H1 (cell line): ENCODE data around the gene HIVEP3. TPM values are rescaled to one million over a fixed set of nuclear protein-coding genes. Genes with fewer than 3 reads are reported as not detected.

ENCODE experiments used
- TCF12 ChIP-seq: IDR thresholded peaks from 2 replicates; pipeline ENCODE4 v1.6.1; 2011; ENCODE audit warnings: low read depth, mild to moderate bottlenecking, low read length
- polyA plus RNA-seq, 7 experiments: library from polyadenylated mRNA; depleted of rRNA in 3 of 7; stranded (reverse) in 5 of 7; unstranded in 2 of 7; fragments of >200 nt in 5 of 7; fragments of 200-250 nt in 2 of 7; gene quantifications; 1 replicate in 5 of 7; 2 replicates in 1 of 7; 4 replicates in 1 of 7; pipeline versions ENCODE4 v1.2.1 to v1.2.3, GENCODE V29; 2011 to 2013; ENCODE audit warnings: missing spikeins in 2 of 7, mixed read lengths in 2 of 7
- total RNA-seq: library from RNA; stranded (reverse); fragmentation: NEBNext Ultra II Directional; extraction: Animal tissue kit (Norgen Biotek cat#: 25700); gene quantifications from 2 replicates; pipeline ENCODE4 v1.2.1, GENCODE V29; 2021
- TF ChIP-seq, protein P1 (sequence below): fragments of 300-600 bp; sonication (generic); IDR thresholded peaks from 2 replicates; pipeline ENCODE4 v1.7.1; 2012; ENCODE audit warnings: low read length, moderate library complexity, mild to moderate bottlenecking, inconsistent platforms; ENCODE audit not compliant: insufficient replicate concordance

The HIVEP3 gene
- total and polyA plus RNA-seq, 2 of the 8 experiments (the other 6 are each of a cell fraction or from before 2014, with no cell fraction given): 0.24 to 0.69 TPM

DNA sequence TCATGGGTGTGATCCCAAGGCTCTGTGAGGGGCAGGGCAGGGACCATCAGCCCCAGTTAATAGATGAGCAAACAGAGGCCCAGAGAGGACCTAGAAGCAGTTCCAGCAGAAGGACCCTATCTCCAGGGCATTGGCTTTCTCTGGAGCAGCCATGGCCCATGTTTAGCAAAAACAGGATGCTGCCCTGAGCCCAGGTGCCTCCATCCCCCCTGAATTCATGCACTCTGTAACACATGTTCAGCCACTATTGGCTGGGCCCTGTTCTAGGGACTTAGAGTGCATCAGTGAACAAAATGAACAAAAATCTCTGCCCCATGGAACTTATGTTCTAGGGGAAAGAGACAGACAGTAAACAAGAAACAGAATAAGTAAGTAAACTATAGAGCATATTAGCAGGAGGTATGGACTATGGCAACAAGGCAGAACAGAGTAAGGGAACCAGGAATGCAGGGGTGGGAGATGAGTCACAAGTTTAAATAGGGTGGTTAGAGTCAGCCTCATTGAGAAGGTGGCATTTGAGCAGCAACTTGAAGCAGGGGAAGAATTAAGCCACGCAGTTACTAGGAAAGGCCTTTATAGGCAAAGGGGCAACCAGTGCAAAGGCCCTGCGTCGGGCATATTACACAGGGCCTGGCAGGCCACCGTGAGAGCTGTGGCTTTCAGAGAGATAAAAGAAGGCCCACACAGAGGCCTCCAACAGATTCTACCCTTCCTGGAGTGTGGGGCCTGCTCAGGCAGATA lies 248.3 kb downstream of the HIVEP3 start (continued):
- no peak for TF ChIP-seq TCF12
- TF ChIP-seq, protein P1, sequence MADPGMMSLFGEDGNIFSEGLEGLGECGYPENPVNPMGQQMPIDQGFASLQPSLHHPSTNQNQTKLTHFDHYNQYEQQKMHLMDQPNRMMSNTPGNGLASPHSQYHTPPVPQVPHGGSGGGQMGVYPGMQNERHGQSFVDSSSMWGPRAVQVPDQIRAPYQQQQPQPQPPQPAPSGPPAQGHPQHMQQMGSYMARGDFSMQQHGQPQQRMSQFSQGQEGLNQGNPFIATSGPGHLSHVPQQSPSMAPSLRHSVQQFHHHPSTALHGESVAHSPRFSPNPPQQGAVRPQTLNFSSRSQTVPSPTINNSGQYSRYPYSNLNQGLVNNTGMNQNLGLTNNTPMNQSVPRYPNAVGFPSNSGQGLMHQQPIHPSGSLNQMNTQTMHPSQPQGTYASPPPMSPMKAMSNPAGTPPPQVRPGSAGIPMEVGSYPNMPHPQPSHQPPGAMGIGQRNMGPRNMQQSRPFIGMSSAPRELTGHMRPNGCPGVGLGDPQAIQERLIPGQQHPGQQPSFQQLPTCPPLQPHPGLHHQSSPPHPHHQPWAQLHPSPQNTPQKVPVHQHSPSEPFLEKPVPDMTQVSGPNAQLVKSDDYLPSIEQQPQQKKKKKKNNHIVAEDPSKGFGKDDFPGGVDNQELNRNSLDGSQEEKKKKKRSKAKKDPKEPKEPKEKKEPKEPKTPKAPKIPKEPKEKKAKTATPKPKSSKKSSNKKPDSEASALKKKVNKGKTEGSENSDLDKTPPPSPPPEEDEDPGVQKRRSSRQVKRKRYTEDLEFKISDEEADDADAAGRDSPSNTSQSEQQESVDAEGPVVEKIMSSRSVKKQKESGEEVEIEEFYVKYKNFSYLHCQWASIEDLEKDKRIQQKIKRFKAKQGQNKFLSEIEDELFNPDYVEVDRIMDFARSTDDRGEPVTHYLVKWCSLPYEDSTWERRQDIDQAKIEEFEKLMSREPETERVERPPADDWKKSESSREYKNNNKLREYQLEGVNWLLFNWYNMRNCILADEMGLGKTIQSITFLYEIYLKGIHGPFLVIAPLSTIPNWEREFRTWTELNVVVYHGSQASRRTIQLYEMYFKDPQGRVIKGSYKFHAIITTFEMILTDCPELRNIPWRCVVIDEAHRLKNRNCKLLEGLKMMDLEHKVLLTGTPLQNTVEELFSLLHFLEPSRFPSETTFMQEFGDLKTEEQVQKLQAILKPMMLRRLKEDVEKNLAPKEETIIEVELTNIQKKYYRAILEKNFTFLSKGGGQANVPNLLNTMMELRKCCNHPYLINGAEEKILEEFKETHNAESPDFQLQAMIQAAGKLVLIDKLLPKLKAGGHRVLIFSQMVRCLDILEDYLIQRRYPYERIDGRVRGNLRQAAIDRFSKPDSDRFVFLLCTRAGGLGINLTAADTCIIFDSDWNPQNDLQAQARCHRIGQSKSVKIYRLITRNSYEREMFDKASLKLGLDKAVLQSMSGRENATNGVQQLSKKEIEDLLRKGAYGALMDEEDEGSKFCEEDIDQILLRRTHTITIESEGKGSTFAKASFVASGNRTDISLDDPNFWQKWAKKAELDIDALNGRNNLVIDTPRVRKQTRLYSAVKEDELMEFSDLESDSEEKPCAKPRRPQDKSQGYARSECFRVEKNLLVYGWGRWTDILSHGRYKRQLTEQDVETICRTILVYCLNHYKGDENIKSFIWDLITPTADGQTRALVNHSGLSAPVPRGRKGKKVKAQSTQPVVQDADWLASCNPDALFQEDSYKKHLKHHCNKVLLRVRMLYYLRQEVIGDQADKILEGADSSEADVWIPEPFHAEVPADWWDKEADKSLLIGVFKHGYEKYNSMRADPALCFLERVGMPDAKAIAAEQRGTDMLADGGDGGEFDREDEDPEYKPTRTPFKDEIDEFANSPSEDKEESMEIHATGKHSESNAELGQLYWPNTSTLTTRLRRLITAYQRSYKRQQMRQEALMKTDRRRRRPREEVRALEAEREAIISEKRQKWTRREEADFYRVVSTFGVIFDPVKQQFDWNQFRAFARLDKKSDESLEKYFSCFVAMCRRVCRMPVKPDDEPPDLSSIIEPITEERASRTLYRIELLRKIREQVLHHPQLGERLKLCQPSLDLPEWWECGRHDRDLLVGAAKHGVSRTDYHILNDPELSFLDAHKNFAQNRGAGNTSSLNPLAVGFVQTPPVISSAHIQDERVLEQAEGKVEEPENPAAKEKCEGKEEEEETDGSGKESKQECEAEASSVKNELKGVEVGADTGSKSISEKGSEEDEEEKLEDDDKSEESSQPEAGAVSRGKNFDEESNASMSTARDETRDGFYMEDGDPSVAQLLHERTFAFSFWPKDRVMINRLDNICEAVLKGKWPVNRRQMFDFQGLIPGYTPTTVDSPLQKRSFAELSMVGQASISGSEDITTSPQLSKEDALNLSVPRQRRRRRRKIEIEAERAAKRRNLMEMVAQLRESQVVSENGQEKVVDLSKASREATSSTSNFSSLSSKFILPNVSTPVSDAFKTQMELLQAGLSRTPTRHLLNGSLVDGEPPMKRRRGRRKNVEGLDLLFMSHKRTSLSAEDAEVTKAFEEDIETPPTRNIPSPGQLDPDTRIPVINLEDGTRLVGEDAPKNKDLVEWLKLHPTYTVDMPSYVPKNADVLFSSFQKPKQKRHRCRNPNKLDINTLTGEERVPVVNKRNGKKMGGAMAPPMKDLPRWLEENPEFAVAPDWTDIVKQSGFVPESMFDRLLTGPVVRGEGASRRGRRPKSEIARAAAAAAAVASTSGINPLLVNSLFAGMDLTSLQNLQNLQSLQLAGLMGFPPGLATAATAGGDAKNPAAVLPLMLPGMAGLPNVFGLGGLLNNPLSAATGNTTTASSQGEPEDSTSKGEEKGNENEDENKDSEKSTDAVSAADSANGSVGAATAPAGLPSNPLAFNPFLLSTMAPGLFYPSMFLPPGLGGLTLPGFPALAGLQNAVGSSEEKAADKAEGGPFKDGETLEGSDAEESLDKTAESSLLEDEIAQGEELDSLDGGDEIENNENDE: no peak
- TF ChIP-seq, all 59 proteins: peak for 0
